Measurements from ENCODE around the gene MGLL.

DNA sequence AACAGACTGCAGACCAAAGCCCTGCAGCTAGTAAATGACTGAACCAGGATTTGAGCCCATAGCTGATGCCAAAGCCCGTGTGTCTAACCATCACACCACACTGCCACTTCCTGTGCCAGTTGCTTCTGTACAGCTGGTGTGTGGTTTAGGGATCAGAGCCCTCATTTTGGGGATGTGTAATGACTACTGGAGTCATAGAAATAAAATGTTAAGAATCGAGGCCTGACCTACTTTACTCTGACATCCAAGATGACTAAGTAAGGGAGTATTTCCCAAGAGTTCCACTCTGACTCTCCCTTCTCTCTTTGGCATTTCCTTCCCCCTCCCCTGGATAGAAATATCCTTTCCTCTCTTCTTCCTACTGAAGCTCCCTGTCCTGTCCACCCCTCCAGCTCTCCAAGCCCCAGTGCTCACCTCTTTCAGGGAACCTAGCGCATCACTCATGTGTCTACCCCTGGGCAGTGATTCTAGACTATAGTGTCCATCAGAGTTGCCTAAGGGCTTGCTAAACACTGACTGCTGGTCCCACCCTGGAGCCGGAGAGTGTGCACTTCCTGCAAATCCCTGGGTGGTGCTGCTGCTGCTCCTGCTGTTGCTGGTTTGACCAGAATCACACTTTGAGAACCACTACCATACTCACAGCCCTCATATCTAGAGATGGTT is 53.8 kb downstream of the MGLL start:
- TF ChIP-seq, protein P1, sequence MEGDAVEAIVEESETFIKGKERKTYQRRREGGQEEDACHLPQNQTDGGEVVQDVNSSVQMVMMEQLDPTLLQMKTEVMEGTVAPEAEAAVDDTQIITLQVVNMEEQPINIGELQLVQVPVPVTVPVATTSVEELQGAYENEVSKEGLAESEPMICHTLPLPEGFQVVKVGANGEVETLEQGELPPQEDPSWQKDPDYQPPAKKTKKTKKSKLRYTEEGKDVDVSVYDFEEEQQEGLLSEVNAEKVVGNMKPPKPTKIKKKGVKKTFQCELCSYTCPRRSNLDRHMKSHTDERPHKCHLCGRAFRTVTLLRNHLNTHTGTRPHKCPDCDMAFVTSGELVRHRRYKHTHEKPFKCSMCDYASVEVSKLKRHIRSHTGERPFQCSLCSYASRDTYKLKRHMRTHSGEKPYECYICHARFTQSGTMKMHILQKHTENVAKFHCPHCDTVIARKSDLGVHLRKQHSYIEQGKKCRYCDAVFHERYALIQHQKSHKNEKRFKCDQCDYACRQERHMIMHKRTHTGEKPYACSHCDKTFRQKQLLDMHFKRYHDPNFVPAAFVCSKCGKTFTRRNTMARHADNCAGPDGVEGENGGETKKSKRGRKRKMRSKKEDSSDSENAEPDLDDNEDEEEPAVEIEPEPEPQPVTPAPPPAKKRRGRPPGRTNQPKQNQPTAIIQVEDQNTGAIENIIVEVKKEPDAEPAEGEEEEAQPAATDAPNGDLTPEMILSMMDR (IDR thresholded peaks at IDR 0.05; ENCODE audit: low read depth, low read length), result no peak
- TF ChIP-seq EZH2phosphoT487 (IDR thresholded peaks at IDR 0.05; ENCODE audit: low read depth), result no peak

Measured in OCI-LY3 (cell line).